GM04504 (cell line): ENCODE results near the gene GPD1.

Experiments used
- DNase-seq: peaks from one replicate; pipeline ENCODE4 v3.0.0-alpha.2; 2012; ENCODE audit warnings: low read depth

GPD1 gene

DNA sequence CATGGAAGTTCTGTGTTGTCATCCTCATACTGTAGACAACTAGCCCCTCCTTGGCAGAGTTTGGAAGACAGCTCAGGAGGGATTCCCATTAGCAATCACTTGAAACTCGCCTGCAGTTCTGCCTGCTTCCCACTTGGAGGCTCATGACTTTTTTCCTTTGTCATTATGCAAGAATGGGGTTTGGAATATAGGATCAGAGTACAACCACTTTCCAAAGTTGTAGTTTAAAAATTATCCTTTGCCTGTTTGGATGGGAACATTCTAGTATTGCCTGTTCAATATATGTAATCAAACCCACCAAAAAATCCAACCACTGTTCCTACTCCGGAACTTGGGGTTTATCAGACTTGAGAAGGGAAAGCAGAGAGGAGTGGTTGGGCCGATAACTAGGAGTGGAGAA is 2.1 kb upstream of the GPD1 start:
- DNase-seq, result no peak

DNA sequence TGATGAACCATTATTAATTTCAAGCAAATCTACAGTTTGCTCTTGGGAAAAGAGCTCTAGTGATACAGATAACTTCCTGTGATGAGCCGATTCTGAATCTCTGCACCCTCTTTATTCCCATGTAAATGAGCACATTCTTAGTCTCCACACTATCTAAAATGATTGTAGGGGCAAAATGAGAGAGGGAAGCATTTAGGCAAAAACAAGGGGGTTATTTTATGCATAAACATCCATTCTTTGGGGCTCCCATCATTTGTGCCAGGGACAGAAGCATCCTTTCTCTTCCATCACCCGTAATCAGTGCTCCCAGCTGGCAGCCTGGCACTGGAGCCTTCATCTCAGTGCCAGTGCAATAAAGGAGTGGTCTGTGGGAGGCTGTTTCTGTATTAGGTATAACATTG is 1.7 kb upstream of the GPD1 start:
- no peak for DNase-seq

DNA sequence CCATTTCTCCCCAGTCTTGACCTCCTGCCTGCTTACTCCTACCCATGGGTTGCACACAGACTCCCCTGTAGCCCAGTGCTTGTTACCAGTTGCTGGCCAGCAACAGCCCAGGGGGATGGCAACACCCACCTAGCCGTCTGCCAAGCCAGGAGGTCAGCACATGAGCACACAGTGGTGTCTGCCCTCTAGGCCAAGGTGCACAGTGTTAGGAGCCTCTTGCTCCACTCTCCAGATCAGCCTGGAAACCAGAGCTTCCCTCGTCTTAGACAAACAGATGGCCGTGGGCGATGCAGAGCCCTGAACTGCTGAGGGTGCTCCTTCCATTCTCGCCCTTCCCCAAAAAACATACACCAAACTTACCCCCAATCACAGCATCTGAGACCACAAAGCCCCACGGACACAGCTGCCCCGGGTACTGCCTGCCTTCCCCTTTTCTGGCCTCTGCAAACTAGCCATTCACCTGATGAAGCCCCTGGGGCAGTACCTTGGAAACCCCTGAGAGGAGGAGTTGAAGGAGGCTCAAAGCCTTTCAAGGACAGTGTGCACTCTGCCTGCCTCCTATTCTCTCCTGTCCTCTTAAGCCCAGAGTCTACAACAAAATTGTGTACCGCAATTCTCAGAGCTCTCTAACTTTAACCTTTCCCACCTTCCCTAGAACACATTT is 1.0 kb upstream of the GPD1 start:
- DNase-seq, result no peak

DNA sequence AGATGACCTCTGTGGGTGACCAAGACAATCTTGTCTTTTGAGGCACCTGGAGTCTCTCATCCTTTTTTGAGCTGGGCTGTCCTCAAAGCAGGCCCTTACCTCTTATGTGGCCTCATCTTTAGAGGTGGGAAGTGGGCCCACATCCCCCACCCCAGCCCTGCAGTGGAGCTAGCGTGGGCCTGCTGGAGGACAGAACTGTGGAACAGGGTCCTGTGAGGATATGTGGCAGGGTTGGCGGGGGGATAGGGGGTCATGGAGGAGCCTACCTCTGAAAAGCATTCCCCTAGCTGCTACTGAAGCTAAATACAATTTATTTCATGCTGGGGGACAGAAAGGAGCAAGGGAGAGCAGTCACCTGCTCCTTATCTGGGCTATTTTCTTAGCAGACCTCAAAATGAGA is 457 bp upstream of the GPD1 start:
- DNase-seq, result no peak

DNA sequence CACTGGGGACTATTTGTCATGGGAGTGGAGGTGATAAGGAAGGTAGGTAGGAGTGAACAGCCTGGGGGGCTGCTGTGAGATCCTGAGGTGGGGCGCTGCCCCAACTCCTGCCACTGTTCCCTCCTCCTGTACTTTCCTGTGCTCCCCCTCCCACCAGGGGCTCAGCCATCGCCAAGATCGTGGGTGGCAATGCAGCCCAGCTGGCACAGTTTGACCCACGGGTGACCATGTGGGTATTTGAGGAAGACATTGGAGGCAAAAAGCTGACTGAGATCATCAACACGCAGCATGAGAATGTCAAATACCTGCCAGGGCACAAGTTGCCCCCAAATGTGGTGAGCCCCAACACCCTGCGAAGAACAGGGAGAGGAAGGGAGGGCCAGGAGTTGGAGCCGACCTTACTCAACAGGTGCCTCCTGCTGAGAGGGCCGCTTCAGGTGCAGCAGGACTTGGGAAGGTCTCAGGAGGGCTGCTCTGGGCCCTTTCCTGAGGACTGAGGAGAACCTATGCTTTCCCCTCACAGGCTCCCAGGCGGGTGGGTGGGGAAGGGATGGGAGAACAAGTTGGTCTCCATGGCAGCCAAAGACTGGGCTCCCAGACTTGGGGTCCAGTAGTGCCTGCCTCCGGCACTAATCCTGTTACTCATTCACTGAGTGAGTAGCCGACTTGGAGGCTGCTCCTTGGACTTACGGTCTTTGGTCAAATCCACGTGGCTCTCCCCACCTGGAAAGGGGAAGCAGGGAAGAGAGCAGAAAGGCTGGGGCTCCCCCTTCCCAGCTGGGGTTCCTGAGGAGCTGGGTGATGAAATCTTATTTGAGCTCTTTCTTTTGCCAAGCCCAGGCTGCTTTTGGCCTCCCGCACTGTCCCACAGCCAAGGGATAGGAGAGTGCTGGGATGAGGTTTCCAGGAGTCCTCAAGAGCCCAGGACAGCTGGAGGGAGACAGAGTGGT is 884 bp downstream of the GPD1 start:
- DNase-seq, result no peak

DNA sequence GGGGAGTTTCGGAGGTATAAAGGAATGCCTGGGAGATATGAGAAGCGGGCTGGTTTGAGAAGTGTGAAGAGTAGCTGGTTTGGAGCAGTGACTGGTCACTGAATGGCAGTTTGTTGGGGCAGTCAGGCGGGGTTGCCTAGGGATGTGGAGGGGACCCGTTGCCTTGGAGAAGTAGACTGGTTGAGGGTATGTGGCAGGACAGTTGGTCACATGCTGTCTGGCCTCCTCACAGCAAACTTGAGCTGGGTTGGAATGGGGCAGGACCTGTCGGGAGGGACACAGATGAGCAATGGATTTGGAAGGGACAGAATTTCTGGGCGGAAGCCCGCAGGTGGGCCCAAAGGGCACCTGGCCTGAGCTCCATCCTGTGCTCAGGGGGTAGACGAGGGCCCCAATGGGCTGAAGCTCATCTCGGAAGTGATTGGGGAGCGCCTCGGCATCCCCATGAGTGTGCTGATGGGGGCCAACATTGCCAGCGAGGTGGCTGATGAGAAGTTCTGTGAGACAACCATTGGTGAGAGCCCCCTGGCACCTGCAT is 2.2 kb downstream of the GPD1 start:
- DNase-seq, result no peak

DNA sequence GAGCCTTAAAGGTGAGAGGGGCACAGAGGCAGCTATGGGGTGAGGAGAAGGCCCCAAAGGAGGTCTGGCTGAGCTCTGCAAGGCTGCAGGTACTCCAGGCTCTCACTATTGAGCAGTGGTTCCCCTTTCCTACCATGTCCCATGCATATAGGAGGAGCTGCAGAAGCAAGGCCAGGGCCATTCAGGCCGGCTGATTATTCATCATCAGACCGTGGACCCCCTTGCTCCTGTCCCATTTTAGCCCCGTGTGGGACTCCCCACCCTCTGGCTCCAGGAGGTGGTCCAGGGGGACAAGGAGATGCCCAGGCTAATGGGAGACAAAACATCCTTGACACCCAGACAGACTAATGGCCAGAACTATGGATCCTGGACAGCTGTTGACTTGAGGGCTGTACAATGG is 3.1 kb downstream of the GPD1 start:
- DNase-seq, result no peak

DNA sequence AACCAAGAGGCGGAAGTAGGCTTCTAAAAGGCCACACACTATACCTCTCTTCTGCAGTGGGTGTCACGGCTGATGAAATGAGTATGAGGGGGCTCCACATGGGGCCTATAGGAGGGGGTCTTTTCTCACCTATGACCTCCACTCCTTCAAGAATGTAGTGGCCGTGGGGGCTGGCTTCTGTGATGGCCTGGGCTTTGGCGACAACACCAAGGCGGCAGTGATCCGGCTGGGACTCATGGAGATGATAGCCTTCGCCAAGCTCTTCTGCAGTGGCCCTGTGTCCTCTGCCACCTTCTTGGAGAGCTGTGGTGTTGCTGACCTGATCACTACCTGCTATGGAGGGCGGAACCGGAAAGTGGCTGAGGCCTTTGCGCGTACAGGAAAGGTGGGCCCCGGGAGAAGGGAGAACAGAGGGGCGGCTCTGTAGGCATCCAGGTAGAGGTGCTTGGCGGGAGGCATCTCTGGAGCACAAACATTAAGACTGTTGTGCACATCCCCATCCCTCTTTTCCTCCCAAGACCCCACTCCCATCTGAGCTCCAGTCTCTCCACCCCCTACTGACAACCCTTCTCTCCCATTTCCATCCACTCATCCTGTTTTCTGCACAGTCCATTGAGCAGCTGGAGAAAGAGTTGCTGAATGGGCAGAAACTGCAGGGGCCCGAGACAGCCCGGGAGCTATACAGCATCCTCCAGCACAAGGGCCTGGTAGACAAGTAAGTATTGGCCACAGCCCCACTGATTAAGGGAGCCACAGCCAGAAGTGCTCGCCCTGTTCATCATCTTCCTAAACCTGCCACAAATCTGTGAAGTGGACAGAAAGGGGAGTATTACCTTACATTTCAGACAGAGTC is 3.8 kb downstream of the GPD1 start:
- DNase-seq, result no peak

DNA sequence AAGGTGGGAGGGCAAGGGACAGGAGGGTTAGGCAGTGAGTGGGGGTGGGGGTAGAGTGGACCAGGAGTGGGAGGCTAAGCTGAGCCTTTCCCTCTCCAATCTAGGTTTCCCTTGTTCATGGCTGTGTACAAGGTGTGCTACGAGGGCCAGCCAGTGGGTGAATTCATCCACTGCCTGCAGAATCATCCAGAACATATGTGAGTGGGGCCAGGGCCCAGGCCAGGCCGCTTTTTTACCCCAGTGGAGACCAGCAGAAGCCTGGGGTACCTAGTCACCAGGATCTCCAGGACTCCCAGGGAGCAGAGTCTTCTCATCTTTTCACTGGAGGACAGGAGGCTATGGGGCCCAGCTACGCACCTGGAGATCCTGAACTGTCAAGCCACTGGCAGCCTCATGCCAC is 5.5 kb downstream of the GPD1 start:
- no peak for DNase-seq

DNA sequence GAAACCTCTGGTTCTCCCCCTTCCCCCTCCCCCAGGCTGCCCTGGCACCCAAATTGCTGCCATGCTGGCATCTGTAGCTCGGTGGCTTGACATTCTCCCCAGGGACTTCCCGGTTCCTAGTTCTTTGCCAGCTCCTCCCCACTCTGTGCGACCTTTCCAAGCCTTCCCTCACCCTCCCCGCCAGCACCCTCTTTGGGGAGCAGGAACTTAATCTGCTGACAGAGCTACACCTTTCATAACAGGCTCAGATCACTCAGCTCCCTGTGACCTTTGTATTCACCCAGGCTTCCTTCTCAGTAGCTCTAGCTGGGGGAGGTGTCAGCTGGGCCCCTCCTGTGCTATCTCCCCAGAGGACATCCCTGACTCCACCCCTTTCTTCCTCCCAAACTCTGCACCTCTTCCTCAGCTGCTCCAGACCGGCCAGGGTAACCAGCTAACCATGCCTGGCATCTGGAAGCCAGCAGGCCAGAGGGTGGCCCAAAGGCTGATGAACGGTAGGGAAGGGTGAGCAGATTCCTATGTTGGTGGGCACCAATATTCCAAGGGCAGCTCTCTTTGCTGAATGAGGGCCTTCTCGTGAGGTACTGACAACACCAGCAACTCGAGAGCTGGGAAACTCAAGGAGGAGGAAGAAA is 6.4 kb downstream of the GPD1 start:
- no peak for DNase-seq

DNA sequence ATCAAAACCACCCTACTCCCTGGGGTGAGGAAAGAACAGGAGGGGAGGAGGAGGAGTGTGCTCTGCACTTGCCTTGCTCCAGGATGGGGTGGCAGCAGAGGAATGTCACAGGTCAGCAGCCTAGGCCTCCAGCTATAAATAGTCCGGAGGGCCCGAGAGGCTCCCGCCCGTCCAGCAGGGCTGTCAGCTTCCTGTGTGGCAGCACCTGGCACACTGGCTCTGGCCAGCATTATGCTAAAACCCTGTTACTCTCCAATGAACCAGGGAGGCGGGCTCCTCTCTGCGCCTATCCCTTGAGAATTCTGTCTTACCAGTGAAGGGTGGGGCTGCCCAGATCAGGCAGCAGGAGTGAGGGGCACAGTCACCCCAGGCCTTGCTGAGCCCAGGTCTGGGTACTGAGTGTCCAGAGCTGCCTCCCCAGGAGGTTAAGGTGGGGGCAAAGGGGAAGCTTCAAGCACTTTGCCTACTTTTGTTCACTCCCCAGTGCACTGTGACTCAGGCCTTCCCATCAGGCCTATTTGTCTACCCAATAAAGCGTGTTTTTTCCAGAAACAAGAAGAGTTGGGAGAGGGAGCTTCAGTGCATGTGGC is 7.0 kb downstream of the GPD1 start:
- DNase-seq, result no peak

DNA sequence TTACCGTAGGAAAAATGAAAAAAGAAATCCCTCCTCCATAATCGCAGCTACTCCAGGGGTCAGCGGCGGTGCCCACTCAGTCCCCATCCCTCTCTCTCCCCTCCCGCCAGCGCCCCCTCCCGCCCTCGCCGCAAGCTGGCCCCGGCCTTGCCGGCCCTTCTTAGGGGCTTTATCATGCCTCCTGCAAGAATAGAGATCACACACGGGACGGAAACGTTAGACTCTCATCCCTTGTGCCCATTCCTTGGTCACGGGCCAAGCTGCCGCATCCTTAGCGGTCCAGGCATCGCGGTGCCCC is 7.5 kb downstream of the GPD1 start:
- no peak for DNase-seq

DNA sequence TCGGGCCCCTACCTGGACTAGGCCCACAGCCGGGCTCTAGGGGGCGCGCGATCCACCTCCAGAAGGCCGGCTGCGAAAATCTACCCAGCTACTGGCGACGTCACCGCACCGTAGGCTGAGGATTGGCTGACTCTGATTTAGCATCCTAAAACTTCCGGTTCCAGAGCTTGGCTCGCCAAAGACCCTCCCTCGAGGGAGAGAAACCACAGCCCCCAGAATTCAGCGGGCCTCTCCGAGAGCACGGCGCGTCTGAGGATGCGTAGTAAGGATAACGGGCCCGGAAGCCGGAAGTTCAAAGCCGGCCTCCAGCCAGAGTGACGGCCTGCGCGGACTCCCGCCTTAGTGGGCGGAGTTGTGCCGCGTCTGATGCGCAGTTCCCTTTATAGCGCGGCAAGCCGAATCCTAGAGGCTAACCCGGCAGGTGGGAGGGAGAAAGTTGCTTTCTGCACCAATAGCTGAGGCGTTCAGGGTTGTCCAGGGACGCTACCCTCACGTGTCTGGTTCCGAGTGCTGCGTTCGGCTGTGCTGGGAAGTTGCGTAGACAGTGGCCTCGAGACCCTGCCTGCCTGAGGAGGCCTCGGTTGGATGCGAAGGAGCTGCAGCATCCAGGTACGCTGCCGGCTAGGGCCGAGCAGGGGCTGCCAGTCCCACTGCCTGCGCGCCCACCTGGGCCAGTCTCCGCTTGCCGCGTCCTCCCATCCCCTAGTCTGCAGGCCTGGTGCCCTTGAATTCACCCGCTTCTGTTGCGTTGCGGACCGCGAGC is 8.1 kb downstream of the GPD1 start, which contains the start of gene COX14:
Gene COX14 (plus strand): TSS at position 544 of the 763 bp plus-strand sequence. CDS start 7,808 bp downstream, outside the sequence.
- DNase-seq, result peak; percentile 99

DNA sequence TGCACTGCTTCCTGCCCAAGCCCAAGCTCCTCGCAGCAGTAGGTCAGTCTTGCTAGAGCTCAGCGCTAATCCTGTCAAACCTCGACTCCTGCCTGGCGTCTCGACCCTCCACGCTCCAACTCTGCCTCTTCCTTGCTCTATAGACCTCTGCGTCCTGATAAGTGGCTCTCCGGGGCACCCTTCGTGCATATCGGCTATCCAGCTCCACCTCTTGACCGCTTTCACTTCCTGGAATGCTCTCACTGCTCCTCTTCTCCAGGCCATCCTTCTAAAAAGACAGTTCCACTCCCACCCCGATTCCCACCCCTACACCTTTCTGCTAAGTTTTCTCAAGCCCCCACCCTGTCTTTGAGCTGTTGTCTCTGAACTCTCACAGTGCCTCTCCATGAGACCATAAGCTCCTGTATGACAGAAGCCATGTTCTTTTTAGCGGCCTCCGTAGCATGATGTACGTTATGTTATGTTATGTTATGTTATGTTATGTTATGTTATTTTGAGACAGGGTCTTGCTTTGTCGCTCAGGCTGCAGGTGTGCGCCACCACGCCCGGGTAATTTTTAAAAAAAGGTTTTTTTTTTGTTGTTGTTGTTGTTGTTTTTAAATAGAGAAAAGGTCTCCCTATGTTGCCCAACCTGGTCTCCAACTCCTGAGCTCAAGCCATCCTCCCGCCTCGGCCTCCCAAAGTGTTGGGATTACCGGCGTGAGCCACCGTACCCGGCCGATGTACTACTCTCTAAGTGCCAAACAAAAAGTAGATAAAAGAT is 8.8 kb downstream of the GPD1 start:
- no peak for DNase-seq

DNA sequence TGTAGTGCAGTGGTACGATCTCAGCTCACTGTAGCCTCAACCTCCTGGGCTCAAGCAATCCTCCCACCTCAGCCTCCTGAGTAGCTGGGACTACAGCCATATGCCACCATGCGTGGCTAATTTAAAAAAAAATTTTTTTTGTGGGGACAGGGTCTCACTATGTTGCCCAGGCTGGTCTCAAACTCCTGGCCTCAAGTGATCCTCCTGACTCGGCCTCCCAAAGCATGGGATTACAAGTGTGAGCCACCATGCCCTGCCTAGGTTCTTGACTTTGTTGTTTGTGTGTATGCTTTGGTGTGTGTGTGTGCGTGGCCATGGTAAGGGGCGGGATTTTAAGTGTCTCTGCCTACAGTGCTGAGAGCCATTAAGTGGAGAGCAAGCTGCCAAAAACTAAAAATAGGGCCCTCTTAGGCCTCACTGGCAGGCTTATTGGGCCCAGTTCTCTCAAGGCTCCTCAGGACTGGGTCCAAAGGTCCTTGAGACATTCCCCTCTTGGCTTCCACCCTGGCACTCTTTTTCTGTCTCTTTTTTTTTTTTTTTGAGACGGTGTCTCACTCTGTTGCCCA is 13.3 kb downstream of the GPD1 start:
- DNase-seq, result no peak

DNA sequence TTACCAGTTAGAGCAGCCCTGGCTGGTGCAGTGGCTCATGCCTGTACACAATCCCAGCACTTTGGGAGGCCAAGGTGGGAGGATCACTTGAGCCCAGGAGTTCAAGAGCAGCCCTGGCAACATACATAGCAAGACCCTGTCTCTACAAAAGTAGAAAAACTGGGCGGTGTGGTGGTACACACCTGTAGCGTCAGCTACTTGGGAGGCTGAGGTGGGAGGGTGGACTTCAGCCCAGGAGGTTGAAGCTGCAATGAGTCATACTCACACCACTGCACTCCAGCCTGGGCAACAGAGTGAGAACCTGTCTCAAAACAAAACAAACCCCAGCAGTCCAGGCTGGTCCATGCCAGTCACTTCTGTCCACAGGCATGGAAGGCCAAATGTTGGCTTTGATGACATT is 15.6 kb downstream of the GPD1 start:
- DNase-seq, result no peak

DNA sequence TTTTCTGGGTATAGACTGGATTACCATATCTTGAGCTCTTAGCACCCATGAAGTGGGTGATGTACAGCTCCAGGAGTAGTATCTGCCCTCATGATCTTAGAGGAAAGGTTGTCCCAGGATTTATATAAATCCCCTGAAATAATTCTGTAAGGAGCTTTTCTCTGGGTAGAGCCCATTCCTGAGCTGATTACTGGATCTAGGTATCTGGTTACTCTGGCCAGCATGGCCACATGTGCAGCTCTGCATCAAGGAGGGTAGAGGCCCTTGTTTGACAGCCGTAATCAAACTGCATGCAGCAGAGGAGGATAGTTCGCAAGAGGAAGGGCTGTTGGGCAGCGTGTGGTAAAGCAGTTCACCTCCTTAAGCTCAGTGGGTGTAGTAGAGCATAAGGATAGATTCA is 16.7 kb downstream of the GPD1 start:
- DNase-seq, result no peak

DNA sequence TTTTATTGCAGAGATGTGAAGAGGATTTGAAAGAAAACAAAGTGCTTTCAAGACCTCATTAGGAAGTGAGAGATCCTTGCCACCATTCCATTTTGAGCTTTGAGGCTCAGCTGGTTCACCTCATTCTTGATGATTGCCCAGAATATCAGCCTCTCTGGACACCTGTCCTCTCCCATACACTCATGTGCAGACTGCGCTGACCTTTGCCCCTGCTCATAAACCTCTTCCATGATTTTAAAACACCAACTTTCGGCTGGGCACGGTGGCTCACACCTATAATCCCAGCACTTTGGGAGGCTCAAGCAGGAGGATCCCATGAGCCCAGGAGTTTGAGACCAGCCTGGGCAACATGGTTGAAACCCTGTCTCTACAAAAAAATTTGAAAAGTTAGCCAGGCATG is 17.1 kb downstream of the GPD1 start:
- DNase-seq, result no peak

DNA sequence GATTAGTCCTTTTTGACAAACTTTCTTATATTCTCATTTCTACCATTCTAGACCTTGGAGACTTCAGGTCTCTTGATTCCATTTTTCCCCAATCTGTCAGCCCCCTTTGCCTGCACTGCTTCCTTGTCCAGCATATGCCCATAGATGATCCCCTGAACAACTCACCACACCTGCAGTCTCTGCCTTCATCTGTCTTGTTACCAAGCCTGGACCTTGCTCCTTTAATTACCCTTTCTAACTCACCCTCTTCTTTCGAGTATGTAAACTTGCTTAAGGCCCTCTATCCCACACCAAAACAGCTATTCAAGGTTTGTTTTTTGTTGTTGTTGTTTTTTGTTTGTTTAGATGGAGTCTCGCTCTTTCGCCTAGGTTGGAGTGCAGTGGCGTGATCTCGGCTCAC is 17.8 kb downstream of the GPD1 start:
- no peak for DNase-seq

DNA sequence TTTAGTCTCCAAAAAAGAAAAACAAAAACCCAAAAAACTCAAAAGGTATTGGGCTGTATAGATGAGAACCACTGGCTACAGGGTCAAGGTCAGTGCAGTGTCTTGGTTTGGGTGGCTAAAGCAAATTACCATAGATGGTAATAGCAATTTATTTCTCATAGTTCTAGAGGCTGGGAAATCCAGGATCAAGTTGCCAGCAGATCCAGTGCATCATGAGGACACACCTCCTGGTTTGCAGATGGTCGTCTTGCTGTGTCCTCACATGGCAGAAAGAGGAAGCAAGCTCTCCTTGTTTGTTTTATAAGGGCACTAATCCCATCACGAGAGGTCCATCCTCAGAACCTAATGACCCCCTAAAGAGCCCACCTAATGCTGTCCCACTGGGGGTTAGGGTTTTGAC is 19.4 kb downstream of the GPD1 start:
- no peak for DNase-seq
